Bronchial epithelial cell (primary cell): ENCODE data around the gene CDH24. TPM values are rescaled to one million over a fixed set of nuclear protein-coding genes. Genes with fewer than 3 reads are reported as not detected.

Experiments used
- DNase-seq: peaks from one replicate; pipeline ENCODE4 v3.0.0-alpha.2; 2010; ENCODE audit warnings: low read depth
- FAIRE-seq: peaks from 2 replicates; lab custom pipeline; 2011; peaks lifted over from hg19 to GRCh38; lab: Jason Lieb, UNC
- H3K27me3 ChIP-seq: 2 replicates; pipeline ENCODE4 v1.5.1; 2011; ENCODE audit warnings: low read length; ENCODE audit not compliant: control insufficient read depth, insufficient read depth
- H3K36me3 ChIP-seq: 2 replicates; pipeline ENCODE4 v1.5.1; 2011; ENCODE audit warnings: low read length; ENCODE audit not compliant: control insufficient read depth, insufficient read depth
- H3K4me3 ChIP-seq: 2 replicates; pipeline ENCODE4 v1.5.1; 2011; ENCODE audit warnings: mild to moderate bottlenecking, low read depth, low read length, control low read depth
- CTCF ChIP-seq: IDR thresholded peaks from 2 replicates; pipeline ENCODE4 v1.5.1; 2011; ENCODE audit warnings: mild to moderate bottlenecking, moderate library complexity, low read length, control low read depth, inconsistent platforms; ENCODE audit not compliant: insufficient read depth, severe bottlenecking
- total RNA-seq: library from RNA; depleted of rRNA; stranded (reverse); fragments of >200 nt; gene quantifications from 2 replicates; pipeline ENCODE4 v1.2.1, GENCODE V29; 2014

The CDH24 gene
- total RNA-seq, 1 donor from 2014 or later = 2.9 TPM

- TF ChIP-seq CTCF = no peak
- Histone ChIP-seq H3K27me3 (no peaks in the 10 kb centered on the region), H3K36me3 (peaks cover 16% of the 10 kb centered on the region), H3K4me3 (no peak overlapping the region)
- FAIRE-seq = no peak
- no peak for DNase-seq
Observed at GRCh38 chr14:23093104-23093503, 35.8 kb upstream of the CDH24 start.

GRCh38 chr14:23091294-23092225 lies 34.2 kb upstream of the CDH24 start:
- Histone ChIP-seq H3K27me3 (no peaks in the 10 kb centered on the region), H3K36me3 (peaks cover 12% of the 10 kb centered on the region), H3K4me3 (no peak overlapping the region)
- DNase-seq (no peak), FAIRE-seq (no peak)
- TF ChIP-seq CTCF = no peak

- no peaks in the 10 kb centered on the region for H3K27me3 ChIP-seq
- no peak for FAIRE-seq
- H3K4me3 ChIP-seq = no peak overlapping the region
- H3K36me3 ChIP-seq = peaks cover 13% of the 10 kb centered on the region
- DNase-seq = no peak
- TF ChIP-seq CTCF = no peak
Observed at GRCh38 chr14:23090254-23090636, 32.9 kb upstream of the CDH24 start.

- DNase-seq = no peak
- peaks cover 13% of the 10 kb centered on the region for H3K36me3 ChIP-seq
Observed at GRCh38 chr14:23089498-23090253, 32.4 kb upstream of the CDH24 start.

GRCh38 chr14:23086565-23086964 lies 29.2 kb upstream of the CDH24 start:
- no peak for FAIRE-seq
- DNase-seq = no peak
- H3K27me3 ChIP-seq = no peaks in the 10 kb centered on the region
- no peak for TF ChIP-seq CTCF
- peaks cover 12% of the 10 kb centered on the region for H3K36me3 ChIP-seq
- no peak overlapping the region for H3K4me3 ChIP-seq

More at GRCh38 chr14:23089498-23090253, 32.4 kb upstream of the CDH24 start:
- no peaks in the 10 kb centered on the region for H3K27me3 ChIP-seq
- FAIRE-seq = no peak
- no peak for TF ChIP-seq CTCF
- H3K4me3 ChIP-seq = no peak overlapping the region
